Keratinocyte (primary cell): ENCODE measurements around the gene MCOLN2. TPM values are rescaled to one million over a fixed set of nuclear protein-coding genes. Genes with fewer than 3 reads are reported as not detected.
A peak's percentile ranks its signal among the peaks of the same experiment; 100 is the strongest.

Experiments
- DNase-seq: peaks from one replicate; pipeline ENCODE4 v3.0.0-alpha.2; 2011; ENCODE audit warnings: low read depth, missing footprints, low spot score
- FAIRE-seq: peaks from 2 replicates; lab custom pipeline; 2011; peaks lifted over from hg19 to GRCh38; lab: Jason Lieb, UNC
- H2AFZ ChIP-seq: 2 replicates; pipeline ENCODE4 v1.6.0; 2012; ENCODE audit warnings: low read length, control low read depth, inconsistent platforms; ENCODE audit not compliant: control insufficient read depth
- H3K27ac ChIP-seq: 2 replicates; pipeline ENCODE4 v1.5.1; 2011; ENCODE audit warnings: low read length; ENCODE audit not compliant: control insufficient read depth, insufficient read depth
- H3K27me3 ChIP-seq: 3 replicates; pipeline ENCODE4 v1.6.0; 2011; ENCODE audit warnings: low read length; ENCODE audit not compliant: control insufficient read depth, insufficient read depth; ENCODE audit errors: extremely low read depth
- H3K36me3 ChIP-seq, 2 experiments: 2 replicates in 1 of 2; 3 replicates in 1 of 2; pipeline ENCODE4 v1.5.1; 2011; ENCODE audit warnings: low read length in 2 of 2, mild to moderate bottlenecking in 1 of 2; ENCODE audit not compliant: control insufficient read depth in 2 of 2, insufficient read depth in 2 of 2; ENCODE audit errors: extremely low read depth in 1 of 2
- H3K4me1 ChIP-seq: 3 replicates; pipeline ENCODE4 v1.5.1; 2011; ENCODE audit warnings: low read length; ENCODE audit not compliant: control insufficient read depth, insufficient read depth; ENCODE audit errors: extremely low read depth
- H3K4me2 ChIP-seq: 3 replicates; pipeline ENCODE4 v1.6.0; 2011; ENCODE audit warnings: low read depth, low read length; ENCODE audit not compliant: control insufficient read depth, insufficient read depth; ENCODE audit errors: extremely low read depth
- H3K4me3 ChIP-seq, 3 experiments: fragments of 200-600 bp in 1 of 3; sonication (generic) in 1 of 3; 2 replicates in 2 of 3; 3 replicates in 1 of 3; pipeline ENCODE4 v1.5.1; 2011 to 2016; ENCODE audit warnings: low read length in 3 of 3, mild to moderate bottlenecking in 3 of 3, control low read depth in 2 of 3, inconsistent platforms in 1 of 3, low read depth in 1 of 3, mixed read lengths in 1 of 3, mixed run types in 1 of 3, moderate library complexity in 1 of 3; ENCODE audit not compliant: control insufficient read depth in 2 of 3, insufficient read depth in 2 of 3; ENCODE audit errors: extremely low read depth in 1 of 3
- H3K79me2 ChIP-seq: 2 replicates; pipeline ENCODE4 v1.6.0; 2012; ENCODE audit warnings: low read length; ENCODE audit not compliant: control insufficient read depth, insufficient read depth
- H3K9ac ChIP-seq: 3 replicates; pipeline ENCODE4 v1.6.0; 2011; ENCODE audit warnings: low read length; ENCODE audit not compliant: control insufficient read depth, insufficient read depth; ENCODE audit errors: extremely low read depth
- H3K9me1 ChIP-seq: 3 replicates; pipeline ENCODE4 v1.6.0; 2011; ENCODE audit warnings: low read length; ENCODE audit not compliant: control insufficient read depth, insufficient read depth; ENCODE audit errors: extremely low read depth
- H3K9me3 ChIP-seq: 2 replicates; pipeline ENCODE4 v1.5.1; 2012; ENCODE audit warnings: low read depth, low read length; ENCODE audit not compliant: control insufficient read depth
- H4K20me1 ChIP-seq: 3 replicates; pipeline ENCODE4 v1.6.0; 2011; ENCODE audit warnings: low read length; ENCODE audit not compliant: control insufficient read depth, insufficient read depth; ENCODE audit errors: extremely low read depth
- CTCF ChIP-seq, 3 experiments: IDR thresholded peaks in 1 of 3; conservative IDR thresholded peaks in 1 of 3; optimal IDR thresholded peaks in 1 of 3; 2 replicates in 2 of 3; 3 replicates in 1 of 3; pipeline versions ENCODE3 to v1.5.1; 2011; ENCODE audit warnings: low read length in 3 of 3, mild to moderate bottlenecking in 3 of 3, moderate library complexity in 2 of 3, control low read depth in 1 of 3, inconsistent platforms in 1 of 3; ENCODE audit not compliant: insufficient read depth in 2 of 3; ENCODE audit errors: extremely low read depth in 1 of 3
- EZH2 ChIP-seq: IDR thresholded peaks from one replicate; pipeline ENCODE4 v1.6.1; 2012; ENCODE audit warnings: inconsistent platforms, mild to moderate bottlenecking, low read length, moderate library complexity
- dilution Hi-C: fragments of 300-500 bp; cut with MboI; formaldehyde crosslinking; loops from one replicate; pipeline ENCODE4 v1.7.0; 2020; ENCODE audit warnings: low sequenced_read_pairs; ENCODE audit not compliant: extremely low pct_ligation_motif_present
- polyA plus RNA-seq, 5 experiments: library from polyadenylated mRNA; depleted of rRNA in 3 of 5; stranded (reverse) in 3 of 5; stranded (forward) in 1 of 5; unstranded in 1 of 5; fragments of >200 nt; gene quantifications; 1 replicate in 1 of 5; 2 replicates in 3 of 5; 3 replicates in 1 of 5; pipeline versions ENCODE4 v1.2.1 to v1.2.3, GENCODE V29; 2011 to 2012; ENCODE audit warnings: missing spikeins in 2 of 5, low read depth in 1 of 5, low replicate concordance in 1 of 5

Gene MCOLN2
- polyA plus RNA-seq, 1 donor (not counting 4 experiments of a cell fraction or from before 2014, with no cell fraction given), result 0.14 TPM

DNA sequence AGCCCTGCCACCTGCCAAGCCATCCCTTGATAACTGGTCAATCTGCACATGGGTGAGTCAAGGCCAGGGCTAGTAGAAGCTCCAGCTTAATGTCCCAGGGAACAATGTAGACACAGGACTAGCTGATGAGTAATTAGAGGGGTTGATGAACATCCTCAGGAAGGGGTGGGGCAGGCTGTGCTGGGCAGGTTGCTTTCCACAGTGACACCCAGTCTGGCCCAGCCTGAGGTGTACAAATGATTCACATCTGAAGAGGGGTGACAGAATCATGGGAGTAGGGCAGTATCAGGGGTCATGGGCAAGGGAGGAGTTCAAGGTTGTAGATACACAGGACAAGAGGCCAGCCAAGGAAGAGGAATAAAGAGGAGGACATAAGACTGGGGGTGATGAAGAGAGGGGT, 108.2 kb downstream of the MCOLN2 start:
- no peaks in the 10 kb centered on the region for H3K27me3 ChIP-seq
- H3K9me3 ChIP-seq, result no peaks in the 10 kb centered on the region
- H3K27ac ChIP-seq, result peak overlapping the region; percentile 60
- FAIRE-seq, result peak; percentile 98
- H2AFZ ChIP-seq, result no peak overlapping the region
- peaks cover 2% of the 10 kb centered on the region for H3K9me1 ChIP-seq
- H3K9ac ChIP-seq, result no peak overlapping the region
- H3K4me1 ChIP-seq, result peaks cover 63% of the 10 kb centered on the region
- dilution Hi-C loops, result no loop called here
- H3K4me2 ChIP-seq, result peak overlapping the region; percentile 38
- peaks cover 61% of the 10 kb centered on the region for H3K79me2 ChIP-seq
- no peak for TF ChIP-seq EZH2
- no peak for TF ChIP-seq CTCF (optimal IDR thresholded peaks at IDR 0.05 in 1 of 3, IDR thresholded peaks at IDR 0.05 in 1 of 3, conservative IDR thresholded peaks at IDR 0.05 in 1 of 3; ENCODE audit: extremely low read depth in 1 of 3, insufficient read depth in 2 of 3, low read length in 3 of 3)
- no peaks in the 10 kb centered on the region for H4K20me1 ChIP-seq
- DNase-seq, result peak; percentile 59
- H3K36me3 ChIP-seq, result peaks cover 0 to 17% of the 10 kb centered on the region in 2 experiments
- no peak overlapping the region for H3K4me3 ChIP-seq

- Histone ChIP-seq H3K9me3 (no peaks in the 10 kb centered on the region), H3K36me3 (peaks cover 0 to 17% of the 10 kb centered on the region in 2 experiments), H3K9me1 (peaks cover 2% of the 10 kb centered on the region), H2AFZ (peak overlapping the region; percentile 14), H3K4me1 (peaks cover 66% of the 10 kb centered on the region), H4K20me1 (no peaks in the 10 kb centered on the region), H3K27ac (peak overlapping the region; percentile 87), H3K4me3 (peak overlapping the region in 1 of 3 experiments; percentile 26), H3K9ac (peak overlapping the region; percentile 35), H3K79me2 (peaks cover 69% of the 10 kb centered on the region), H3K27me3 (no peaks in the 10 kb centered on the region), H3K4me2 (peak overlapping the region; percentile 70)
- dilution Hi-C loops, result no loop called here
- FAIRE-seq (peak; percentile 96), DNase-seq (peak; percentile 77)
- TF ChIP-seq EZH2 (no peak), CTCF (optimal IDR thresholded peaks at IDR 0.05 in 1 of 3, IDR thresholded peaks at IDR 0.05 in 1 of 3, conservative IDR thresholded peaks at IDR 0.05 in 1 of 3; ENCODE audit: extremely low read depth in 1 of 3, insufficient read depth in 2 of 3, low read length in 3 of 3) (no peak)
These were observed 109.5 kb downstream of the MCOLN2 start for GRCh38 chr1:84887261-84887934.
